Trophoblast cell (in vitro differentiated cells and primary cell): ENCODE results near the gene ING3.

ENCODE experiments used
- DNase-seq, 2 donors: peaks; one replicate each; pipeline ENCODE4 v3.0.0-alpha.2; 2016
- H2AFZ ChIP-seq: 2 replicates; pipeline ENCODE4 v1.6.1; 2013; ENCODE audit warnings: low read length, moderate library complexity, mild to moderate bottlenecking; ENCODE audit not compliant: insufficient read depth, poor library complexity
- H2AK5ac ChIP-seq: 2 replicates; pipeline ENCODE4 v1.6.1; 2013; ENCODE audit warnings: mild to moderate bottlenecking, low read length
- H2BK120ac ChIP-seq: 2 replicates; pipeline ENCODE4 v1.6.1; 2013; ENCODE audit warnings: low read length, mild to moderate bottlenecking, moderate library complexity; ENCODE audit not compliant: insufficient read depth, poor library complexity
- H2BK12ac ChIP-seq: 2 replicates; pipeline ENCODE4 v1.6.1; 2013; ENCODE audit warnings: mild to moderate bottlenecking, low read length, moderate library complexity
- H2BK5ac ChIP-seq: 2 replicates; pipeline ENCODE4 v1.6.1; 2013; ENCODE audit warnings: low read length, low read depth, moderate library complexity, mild to moderate bottlenecking; ENCODE audit not compliant: poor library complexity
- H3K14ac ChIP-seq: 2 replicates; pipeline ENCODE4 v1.6.1; 2013; ENCODE audit warnings: mild to moderate bottlenecking, low read length
- H3K18ac ChIP-seq: 2 replicates; pipeline ENCODE4 v1.6.1; 2013; ENCODE audit warnings: mild to moderate bottlenecking, low read length
- H3K23ac ChIP-seq: 2 replicates; pipeline ENCODE4 v1.6.1; 2013; ENCODE audit warnings: low read length
- H3K27ac ChIP-seq: 2 replicates; pipeline ENCODE4 v1.5.1; 2013; ENCODE audit warnings: low read depth, mild to moderate bottlenecking, inconsistent platforms, low read length, moderate library complexity
- H3K27me3 ChIP-seq: 2 replicates; pipeline ENCODE4 v1.6.1; 2013; ENCODE audit warnings: inconsistent platforms, mild to moderate bottlenecking, low read length, moderate library complexity; ENCODE audit not compliant: insufficient read depth
- H3K36me3 ChIP-seq, 2 experiments: 1 replicate in 1 of 2; 2 replicates in 1 of 2; pipeline ENCODE4 v1.6.1; 2013; ENCODE audit warnings: low read length in 2 of 2, mild to moderate bottlenecking in 2 of 2, moderate library complexity in 1 of 2; ENCODE audit not compliant: insufficient read depth in 2 of 2, control insufficient read depth in 1 of 2
- H3K4ac ChIP-seq: 2 replicates; pipeline ENCODE4 v1.6.1; 2013; ENCODE audit warnings: low read depth, mild to moderate bottlenecking, low read length, moderate library complexity
- H3K4me1 ChIP-seq, 2 experiments: 1 replicate in 1 of 2; 2 replicates in 1 of 2; pipeline ENCODE4 v1.6.1; 2013; ENCODE audit warnings: low read length in 2 of 2, mild to moderate bottlenecking in 2 of 2, moderate library complexity in 1 of 2; ENCODE audit not compliant: insufficient read depth in 2 of 2, control insufficient read depth in 1 of 2
- H3K4me2 ChIP-seq: 2 replicates; pipeline ENCODE4 v1.6.1; 2013; ENCODE audit warnings: inconsistent platforms, mild to moderate bottlenecking, low read length, moderate library complexity
- H3K4me3 ChIP-seq: 2 replicates; pipeline ENCODE4 v1.5.1; 2013; ENCODE audit warnings: mild to moderate bottlenecking, low read depth, low read length, inconsistent platforms
- H3K79me1 ChIP-seq: one replicate; pipeline ENCODE4 v1.6.1; 2013; ENCODE audit warnings: low read length
- H3K79me2 ChIP-seq: 2 replicates; pipeline ENCODE4 v1.6.1; 2013; ENCODE audit warnings: low read length, mild to moderate bottlenecking; ENCODE audit not compliant: control insufficient read depth, insufficient read depth, poor library complexity
- H3K9ac ChIP-seq: 2 replicates; pipeline ENCODE4 v1.6.1; 2013; ENCODE audit warnings: mild to moderate bottlenecking, low read length
- H3K9me3 ChIP-seq: 2 replicates; pipeline ENCODE4 v1.6.1; 2013; ENCODE audit warnings: low read depth, mild to moderate bottlenecking, control low read depth, inconsistent platforms, low read length; ENCODE audit not compliant: insufficient read depth
- H4K12ac ChIP-seq: 2 replicates; pipeline ENCODE4 v1.6.1; 2013; ENCODE audit warnings: low read depth, mild to moderate bottlenecking, low read length, moderate library complexity
- H4K8ac ChIP-seq: 2 replicates; pipeline ENCODE4 v1.6.1; 2013; ENCODE audit warnings: low read depth, mild to moderate bottlenecking, low read length, moderate library complexity
- H4K91ac ChIP-seq: one replicate; pipeline ENCODE4 v1.6.1; 2013; ENCODE audit warnings: low read depth, mild to moderate bottlenecking, low read length, moderate library complexity
- WGBS: extraction: QIAGEN DNeasy Blood & Tissue Kit; methylation state at CpG from one replicate; pipeline ENCODE4 v1.1.7; 2013; ENCODE audit warnings: missing lambda C conversion rate; ENCODE audit not compliant: insufficient read length, insufficient coverage; ENCODE audit errors: extremely low coverage; 5-methylcytosine and 5-hydroxymethylcytosine counted together

ING3 gene

GRCh38 chr7:120994512-120995410, 44.2 kb downstream of the ING3 start:
- no CpG with 5 or more reads among the region's 5 CpGs for WGBS
- no peak for DNase-seq

DNA sequence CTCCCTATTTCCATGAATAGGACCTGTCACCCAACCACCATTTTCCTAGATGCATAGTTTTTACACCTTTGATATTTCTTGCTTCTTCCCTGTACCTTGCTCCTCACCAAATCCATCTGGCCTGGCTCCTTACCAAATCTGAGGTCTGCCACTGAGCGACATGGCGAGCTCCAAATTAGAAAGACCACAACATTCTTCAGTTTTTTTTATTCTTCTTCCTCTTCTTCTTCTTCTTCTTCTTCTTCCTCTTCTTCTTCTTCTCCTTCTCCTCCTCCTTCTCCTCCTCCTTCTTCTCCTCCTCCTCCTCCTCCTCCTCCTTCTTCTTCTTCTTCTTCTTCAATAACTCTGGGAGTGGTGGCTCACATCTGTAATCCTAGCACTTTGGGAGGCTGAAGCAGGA, 45.1 kb downstream of the ING3 start:
- Histone ChIP-seq H3K4me1 (no peaks in the 10 kb centered on the region), H3K36me3 (no peaks in the 10 kb centered on the region), H3K4me3 (no peak overlapping the region), H3K9ac (no peak overlapping the region), H4K91ac (no peak overlapping the region), H4K8ac (no peak overlapping the region), H3K4ac (no peak overlapping the region), H3K23ac (no peak overlapping the region), H2AFZ (no peak overlapping the region), H3K79me2 (no peaks in the 10 kb centered on the region), H3K79me1 (no peaks in the 10 kb centered on the region), H3K18ac (no peak overlapping the region), H2AK5ac (no peak overlapping the region), H2BK120ac (no peak overlapping the region), H2BK12ac (no peak overlapping the region), H3K14ac (no peak overlapping the region), H4K12ac (no peak overlapping the region), H3K27me3 (no peaks in the 10 kb centered on the region), H3K4me2 (no peak overlapping the region), H3K27ac (no peak overlapping the region), H2BK5ac (no peak overlapping the region), H3K9me3 (no peaks in the 10 kb centered on the region)
- no CpG with 5 or more reads among the region's 2 CpGs for WGBS
- no peak for DNase-seq

More at GRCh38 chr7:120994512-120995410, 44.2 kb downstream of the ING3 start:
- Histone ChIP-seq H3K36me3 (no peaks in the 10 kb centered on the region), H3K27me3 (no peaks in the 10 kb centered on the region), H4K8ac (no peak overlapping the region), H3K4ac (no peak overlapping the region), H2BK12ac (no peak overlapping the region), H3K9me3 (no peaks in the 10 kb centered on the region), H3K23ac (no peak overlapping the region), H3K79me2 (no peaks in the 10 kb centered on the region), H3K4me1 (no peaks in the 10 kb centered on the region), H3K4me3 (no peak overlapping the region), H3K79me1 (no peaks in the 10 kb centered on the region), H2BK120ac (no peak overlapping the region), H3K9ac (no peak overlapping the region), H3K27ac (no peak overlapping the region), H3K18ac (no peak overlapping the region), H2AK5ac (no peak overlapping the region), H4K12ac (no peak overlapping the region), H3K4me2 (no peak overlapping the region), H2AFZ (no peak overlapping the region), H2BK5ac (no peak overlapping the region), H4K91ac (no peak overlapping the region), H3K14ac (no peak overlapping the region)

GRCh38 chr7:120996333-120996987, 45.9 kb downstream of the ING3 start:
- Histone ChIP-seq H3K14ac (no peak overlapping the region), H3K23ac (no peak overlapping the region), H3K9ac (no peak overlapping the region), H2BK5ac (no peak overlapping the region), H3K4me2 (no peak overlapping the region), H4K12ac (no peak overlapping the region), H3K27me3 (no peaks in the 10 kb centered on the region), H3K79me2 (no peaks in the 10 kb centered on the region), H2BK120ac (no peak overlapping the region), H3K79me1 (no peaks in the 10 kb centered on the region), H3K27ac (no peak overlapping the region), H4K8ac (no peak overlapping the region), H3K18ac (no peak overlapping the region), H2BK12ac (no peak overlapping the region), H2AFZ (no peak overlapping the region), H3K4me3 (no peak overlapping the region), H4K91ac (no peak overlapping the region), H3K9me3 (no peaks in the 10 kb centered on the region), H3K4me1 (no peaks in the 10 kb centered on the region), H3K4ac (no peak overlapping the region), H3K36me3 (no peaks in the 10 kb centered on the region), H2AK5ac (no peak overlapping the region)
- no CpG with 5 or more reads among the region's 2 CpGs for WGBS
- DNase-seq: peak in 1 of 2 donors; percentile 33

- no peak overlapping the region for H3K4ac ChIP-seq
- no peak overlapping the region for H4K8ac ChIP-seq
- no peak overlapping the region for H3K9ac ChIP-seq
- H4K12ac ChIP-seq: no peak overlapping the region
- no peak overlapping the region for H3K4me3 ChIP-seq
- H4K91ac ChIP-seq: no peak overlapping the region
- H2BK5ac ChIP-seq: no peak overlapping the region
- DNase-seq: no peak
- H2AK5ac ChIP-seq: no peak overlapping the region
- no peaks in the 10 kb centered on the region for H3K27me3 ChIP-seq
- H3K23ac ChIP-seq: no peak overlapping the region
- H3K4me2 ChIP-seq: no peak overlapping the region
- H3K79me1 ChIP-seq: no peaks in the 10 kb centered on the region
- H3K14ac ChIP-seq: no peak overlapping the region
- no peaks in the 10 kb centered on the region for H3K36me3 ChIP-seq
- no peaks in the 10 kb centered on the region for H3K4me1 ChIP-seq
- H3K27ac ChIP-seq: no peak overlapping the region
- no peaks in the 10 kb centered on the region for H3K79me2 ChIP-seq
- no peaks in the 10 kb centered on the region for H3K9me3 ChIP-seq
- no peak overlapping the region for H3K18ac ChIP-seq
- H2BK120ac ChIP-seq: no peak overlapping the region
- H2AFZ ChIP-seq: no peak overlapping the region
- no peak overlapping the region for H2BK12ac ChIP-seq
These were observed 46.4 kb downstream of the ING3 start for GRCh38 chr7:120996988-120997345.
